SIG-M5 (cell line): ENCODE data around the gene TSG101.
A peak's percentile ranks its signal among the peaks of the same experiment; 100 is the strongest.

ENCODE experiments used
- DNase-seq: peaks from one replicate; lab custom pipeline; 2025; lab: John Stamatoyannopoulos, UW

Gene TSG101

DNA sequence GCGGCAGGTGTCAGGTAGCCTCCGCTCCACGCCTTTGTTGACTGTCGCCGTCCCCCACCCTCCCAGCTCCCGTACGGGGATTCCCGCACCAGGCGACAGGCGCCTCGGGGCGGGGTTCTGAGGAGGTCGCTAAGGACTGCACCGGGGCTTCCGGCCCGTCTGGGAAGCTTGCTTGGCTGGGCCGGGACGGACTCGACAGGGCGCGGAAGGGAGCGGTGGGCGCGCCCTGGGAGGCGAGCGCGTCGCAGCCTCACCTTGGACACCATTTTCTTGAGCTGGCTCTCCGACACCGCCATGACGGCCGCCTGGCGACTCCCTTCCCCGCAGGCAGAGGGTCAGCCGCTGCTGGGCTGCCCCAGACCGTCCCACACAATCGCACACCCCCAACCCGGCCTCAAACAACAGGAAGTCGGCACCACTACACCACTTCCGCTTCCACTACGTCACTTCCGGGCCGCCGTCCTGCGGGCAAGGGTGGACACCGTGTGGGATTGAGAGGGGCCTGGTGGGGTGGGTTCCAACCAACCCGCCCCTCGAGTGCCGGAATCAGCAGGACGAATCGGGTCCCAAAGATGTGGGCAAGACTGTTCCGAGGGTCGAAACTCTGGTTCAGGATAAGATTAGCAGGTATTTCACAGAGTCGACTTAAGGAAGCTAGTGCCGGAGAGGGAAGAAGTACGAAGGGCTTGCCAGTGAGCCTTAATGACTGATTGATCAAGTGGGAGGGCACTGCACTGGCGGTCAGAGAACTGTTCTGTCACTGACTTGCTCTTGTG is at the start of gene TSG101:
Gene TSG101 (minus strand): TSS at position 422 of the 776 bp plus-strand sequence. CDS start 126 bp downstream, at position 296.
- peak; percentile 25 for DNase-seq

DNA sequence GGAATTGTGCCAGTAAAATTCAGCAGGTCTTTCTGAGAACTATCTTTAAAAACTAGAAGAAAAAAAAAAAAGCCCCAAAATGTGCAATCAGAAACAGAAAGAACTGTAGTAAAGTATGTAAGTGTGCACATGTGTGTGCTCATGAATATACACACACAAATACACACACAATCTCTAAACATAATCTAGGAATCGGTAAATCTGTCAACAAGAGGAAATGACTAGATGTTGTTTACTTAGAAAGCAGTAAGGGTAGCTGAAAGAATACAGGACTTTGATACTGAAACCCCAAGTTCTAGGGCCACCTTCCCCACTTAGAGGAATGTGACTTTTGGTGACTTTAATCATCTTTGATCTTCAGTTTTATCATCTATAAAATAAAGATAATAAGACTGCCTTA is 48.6 kb upstream of the TSG101 start:
- no peak for DNase-seq

DNA sequence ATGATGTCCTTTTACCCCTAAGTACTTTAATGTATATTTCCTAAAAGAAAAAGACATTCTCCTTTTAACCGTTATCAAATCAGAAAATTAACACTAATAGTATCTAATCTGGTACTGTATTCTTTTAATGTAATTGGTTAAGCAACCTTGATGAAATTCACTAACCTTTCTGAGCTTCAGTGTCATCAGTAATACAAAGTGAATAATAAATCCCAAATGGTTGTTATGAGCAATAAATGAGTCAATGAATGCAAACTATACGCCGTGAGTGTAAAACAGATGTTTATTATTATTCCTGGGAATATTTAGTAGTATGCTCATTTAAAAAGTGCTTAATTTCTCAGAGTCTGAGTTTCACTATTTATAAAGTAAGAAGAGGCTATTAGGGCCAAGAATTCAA is 40.3 kb upstream of the TSG101 start:
- no peak for DNase-seq

DNA sequence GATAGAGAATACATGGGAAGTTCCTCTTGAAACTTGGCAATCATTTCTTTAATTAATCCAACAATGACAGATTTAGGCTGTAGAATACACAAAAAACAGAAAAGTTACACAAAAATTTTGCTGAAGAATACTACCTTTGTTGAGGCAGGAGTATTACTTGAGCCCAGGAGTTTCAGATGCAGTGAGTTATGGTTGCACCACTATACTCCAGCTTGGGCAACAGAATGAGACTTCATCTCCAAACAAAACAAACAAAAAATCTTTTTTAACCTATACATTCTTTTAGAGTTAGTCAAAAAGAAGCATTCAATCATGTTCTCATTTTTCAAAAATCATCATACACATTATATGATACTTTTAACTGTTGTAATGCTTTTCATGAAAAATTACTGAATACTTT is 39.7 kb upstream of the TSG101 start:
- no peak for DNase-seq

DNA sequence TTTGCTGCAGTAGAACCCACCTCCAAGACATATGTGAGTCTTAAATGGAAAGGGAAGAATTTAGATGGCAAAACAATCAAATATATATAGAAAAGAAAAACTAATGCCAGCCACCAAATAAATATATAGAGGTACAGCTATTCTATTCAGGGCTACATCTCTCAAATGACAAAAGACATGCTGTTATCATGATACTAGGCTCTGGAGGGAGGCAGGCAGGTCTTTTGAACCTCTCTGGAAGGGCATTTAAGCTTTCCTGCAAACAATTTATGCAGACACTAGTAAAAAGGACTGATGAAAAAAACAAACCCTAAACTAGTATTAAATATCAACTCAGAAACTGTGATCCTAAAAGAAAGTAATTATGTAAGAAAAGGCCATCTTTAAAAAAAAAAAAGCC is 37.4 kb upstream of the TSG101 start:
- DNase-seq = no peak

DNA sequence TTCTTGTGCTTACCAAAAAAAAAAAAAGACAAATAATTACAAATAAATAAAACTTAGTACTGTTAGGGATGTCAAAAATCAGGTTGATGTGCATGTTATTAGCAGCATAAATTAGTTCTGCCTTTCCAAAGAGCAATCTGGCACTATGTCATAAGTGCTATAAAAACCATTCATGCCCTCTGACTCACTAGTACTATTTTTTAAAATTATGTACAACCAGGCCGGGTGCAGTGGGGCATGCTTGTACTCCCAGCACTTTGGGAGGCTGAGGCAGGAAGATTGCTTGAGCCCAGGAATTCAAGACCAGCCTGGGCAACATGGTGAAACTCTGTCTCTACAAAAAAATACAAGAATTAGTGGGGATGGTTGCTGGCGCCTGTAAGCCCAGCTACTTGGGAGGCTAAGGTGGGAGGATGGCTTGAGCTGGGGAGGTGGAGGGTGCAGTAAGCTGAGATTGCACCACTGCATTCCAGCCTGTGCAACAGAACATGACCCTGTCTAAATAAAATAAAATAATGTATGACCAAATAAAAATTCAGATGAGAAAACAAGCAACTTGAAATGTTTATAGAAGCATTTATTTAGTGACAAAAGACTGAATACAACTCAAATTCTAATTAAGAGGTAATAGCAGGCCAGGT is 36.5 kb upstream of the TSG101 start:
- no peak for DNase-seq

DNA sequence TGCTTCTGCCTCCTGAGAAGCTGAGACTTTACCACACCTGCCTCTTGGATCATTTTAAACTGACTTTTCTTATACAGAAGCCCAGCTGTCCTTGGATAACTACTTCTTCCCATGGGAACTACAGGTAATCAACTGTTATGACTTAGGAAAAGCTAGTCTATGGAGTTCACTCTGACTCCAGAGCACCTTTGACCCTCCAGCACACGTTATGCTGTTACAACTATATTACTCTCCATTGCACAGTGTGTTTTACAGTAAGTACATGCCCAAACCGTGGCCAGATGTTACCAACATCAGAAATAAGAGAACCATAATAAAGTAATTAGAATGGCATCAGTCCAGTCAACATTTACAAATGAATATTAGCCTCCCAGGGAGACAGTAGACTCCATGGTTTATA is 21.3 kb upstream of the TSG101 start:
- DNase-seq = no peak

GRCh38 chr11:18540207-18541009 is 13.7 kb upstream of the TSG101 start:
- no peak for DNase-seq

DNA sequence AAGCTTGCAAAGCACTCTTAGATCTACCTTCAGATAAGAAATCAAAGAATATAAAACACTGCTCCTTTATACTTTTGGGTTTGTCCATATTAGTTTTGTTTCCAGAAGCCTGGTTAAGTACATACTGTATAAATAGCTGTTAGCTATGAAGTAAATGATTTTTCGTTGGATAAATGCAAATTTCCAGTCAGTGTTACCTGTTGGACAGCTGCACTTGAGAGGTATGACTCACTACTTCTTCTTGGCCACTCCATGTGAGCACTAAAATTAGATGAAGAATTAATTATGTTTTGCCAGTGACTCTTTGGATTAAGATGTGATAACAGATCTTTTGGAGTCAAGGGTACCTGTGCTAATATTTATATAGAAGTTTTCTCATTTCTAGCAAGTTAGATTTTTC is 9.5 kb upstream of the TSG101 start:
- DNase-seq = no peak

GRCh38 chr11:18534245-18534644 is 7.5 kb upstream of the TSG101 start:
- no peak for DNase-seq

- DNase-seq = no peak
These were observed 6.6 kb upstream of the TSG101 start for GRCh38 chr11:18533365-18533764.

GRCh38 chr11:18527512-18527911 is 770 bp upstream of the TSG101 start:
- peak; percentile 52 for DNase-seq

- DNase-seq = no peak
These were observed 617 bp downstream of the TSG101 start for GRCh38 chr11:18526130-18526520.

DNA sequence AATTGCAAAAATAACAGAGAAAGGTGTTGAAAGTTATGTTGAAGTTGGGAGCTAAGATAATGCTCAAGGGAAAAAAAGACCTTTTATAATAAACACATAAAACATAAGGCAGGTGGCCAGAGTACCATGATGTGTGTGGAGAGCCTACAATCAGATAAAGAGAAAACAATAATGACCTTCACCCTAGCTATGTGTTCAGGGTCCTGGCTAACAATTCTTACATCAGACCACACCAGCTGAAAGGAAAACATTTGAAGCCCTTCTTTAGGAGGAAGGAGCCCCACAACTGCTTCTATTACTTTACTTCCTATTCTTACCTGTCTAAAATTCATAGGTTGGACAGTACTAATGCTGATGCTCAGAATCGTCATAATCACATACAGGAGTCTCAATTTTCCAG is 2.5 kb downstream of the TSG101 start:
- DNase-seq = no peak

DNA sequence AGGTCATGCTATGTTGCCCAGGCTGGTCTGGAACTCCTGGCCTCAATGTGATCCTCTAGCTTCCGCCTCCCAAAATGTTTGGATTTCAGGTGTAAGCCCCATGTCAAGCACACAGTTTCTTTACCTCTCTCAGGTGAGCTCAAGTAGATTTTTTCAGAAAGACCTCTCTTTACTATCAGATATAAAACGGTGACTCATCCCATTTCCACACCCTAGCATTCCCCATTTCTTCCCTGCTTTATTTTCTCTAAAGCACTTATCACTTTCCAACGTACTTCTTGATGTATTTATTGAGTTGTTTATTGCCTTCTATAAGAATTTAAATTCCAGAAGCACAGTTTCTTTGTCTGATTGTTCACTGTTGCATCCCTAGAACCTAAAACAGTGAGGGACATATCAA is 3.7 kb downstream of the TSG101 start:
- DNase-seq = no peak

GRCh38 chr11:18522388-18522787 is 4.4 kb downstream of the TSG101 start:
- no peak for DNase-seq

DNA sequence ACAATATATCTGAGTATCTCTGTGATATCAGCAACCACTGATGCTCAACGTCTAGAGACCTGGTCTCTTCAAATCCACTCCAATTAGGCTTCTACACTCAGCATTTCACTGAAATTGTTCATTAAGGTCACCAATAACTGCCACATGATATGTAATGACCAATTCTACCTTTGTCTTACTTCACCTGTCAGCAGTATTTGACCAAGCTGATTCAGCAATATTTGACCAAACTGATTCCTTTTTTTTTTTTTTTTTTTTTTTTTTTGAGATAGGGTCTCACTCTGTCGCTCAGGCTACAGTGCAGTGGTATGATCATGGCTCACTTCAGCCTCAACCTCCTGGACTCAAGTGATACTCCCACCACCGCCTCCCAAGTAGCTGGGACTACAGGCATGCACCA is 5.6 kb downstream of the TSG101 start:
- no peak for DNase-seq

DNA sequence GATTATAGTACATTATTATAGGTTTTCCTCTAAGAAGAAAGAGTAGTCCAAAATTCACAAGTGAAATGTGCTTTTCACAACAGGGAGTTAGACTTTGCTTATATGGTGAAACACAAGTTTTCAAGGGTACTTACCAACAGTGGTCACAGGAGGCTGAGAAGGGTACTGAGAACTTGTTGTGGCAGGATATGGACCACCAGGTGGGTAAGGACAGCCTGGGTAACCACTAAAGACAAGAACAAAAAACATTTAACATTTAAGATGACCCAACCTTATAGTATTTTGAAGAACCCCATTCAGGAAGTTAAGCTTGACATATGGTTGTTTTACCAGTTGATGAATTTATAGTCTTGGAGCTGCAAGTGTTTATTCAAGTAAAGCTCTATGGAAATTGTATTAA is 24.4 kb downstream of the TSG101 start:
- no peak for DNase-seq

GRCh38 chr11:18501629-18502028 is 25.1 kb downstream of the TSG101 start:
- DNase-seq = no peak

GRCh38 chr11:18498039-18498438 is 28.7 kb downstream of the TSG101 start:
- DNase-seq = no peak

GRCh38 chr11:18495703-18496102 is 31.0 kb downstream of the TSG101 start:
- DNase-seq = no peak

- DNase-seq = no peak
These were observed 31.5 kb downstream of the TSG101 start for GRCh38 chr11:18495271-18495670.

- no peak for DNase-seq
These were observed 33.4 kb downstream of the TSG101 start for GRCh38 chr11:18493310-18493709.
